ENCODE measurements around the gene HPD.

- TF ChIP-seq CTCF (IDR thresholded peaks at IDR 0.05): no peak
- TF ChIP-seq POLR2A (IDR thresholded peaks at IDR 0.05): no peak
- no peak for TF ChIP-seq POLR2AphosphoS5 (IDR thresholded peaks at IDR 0.05)
These were observed 34.3 kb upstream of the HPD start for GRCh38 chr12:121892673-121893561.

All from prostate gland (tissue), 2 donors.